CD14-positive monocyte (primary cell): ENCODE measurements around the gene MMRN1. TPM values are rescaled to one million over a fixed set of nuclear protein-coding genes. Genes with fewer than 3 reads are reported as not detected.

Experiments
- DNase-seq, 3 donors: peaks; one replicate each; pipeline ENCODE4 v3.0.0-alpha.2; 2011 to 2022
- H2AFZ ChIP-seq: 2 replicates; pipeline ENCODE4 v1.6.0; 2012; ENCODE audit warnings: mild to moderate bottlenecking, low read depth, low read length, inconsistent platforms; ENCODE audit not compliant: insufficient read depth, poor library complexity, severe bottlenecking
- H3K27ac ChIP-seq, 2 donors: 1 replicate in 1 of 2; 2 replicates in 1 of 2; pipeline ENCODE4 v1.5.1; 2012 to 2013; ENCODE audit warnings: low read length in 2 of 2, control low read depth in 1 of 2, inconsistent platforms in 1 of 2, low read depth in 1 of 2, mild to moderate bottlenecking in 1 of 2
- H3K27me3 ChIP-seq, 2 donors: one replicate each; pipeline versions ENCODE4 v1.6.0 to v1.6.1; 2011 to 2013; ENCODE audit warnings: low read length in 2 of 2; ENCODE audit not compliant: control insufficient read depth in 2 of 2, insufficient read depth in 2 of 2
- H3K36me3 ChIP-seq, 2 donors: replicated peaks in 1 of 2; 1 replicate in 1 of 2; 2 replicates in 1 of 2; pipeline versions ENCODE4 v1.5.1 to v1.6.1; 2012 to 2013; ENCODE audit warnings: low read length in 2 of 2, control low read depth in 1 of 2, inconsistent platforms in 1 of 2, mild to moderate bottlenecking in 1 of 2; ENCODE audit not compliant: insufficient read depth in 2 of 2, control insufficient read depth in 1 of 2
- H3K4me1 ChIP-seq, 2 donors: 1 replicate in 1 of 2; 2 replicates in 1 of 2; pipeline versions ENCODE4 v1.5.1 to v1.6.1; 2012 to 2013; ENCODE audit warnings: low read length in 2 of 2, control low read depth in 1 of 2, inconsistent platforms in 1 of 2, mild to moderate bottlenecking in 1 of 2, moderate library complexity in 1 of 2; ENCODE audit not compliant: insufficient read depth in 2 of 2, control insufficient read depth in 1 of 2
- H3K4me2 ChIP-seq: replicated peaks from 2 replicates; pipeline ENCODE3; 2012; ENCODE audit warnings: low read length, moderate library complexity, mild to moderate bottlenecking; ENCODE audit not compliant: poor library complexity, severe bottlenecking; ENCODE audit errors: extremely low read depth
- H3K4me3 ChIP-seq, 3 experiments: fragments of 200-600 bp in 1 of 3; sonication (generic) in 1 of 3; replicated peaks in 1 of 3; 1 replicate in 2 of 3; 2 replicates in 1 of 3; pipeline ENCODE4 v1.5.1; 2011 to 2013; ENCODE audit warnings: low read length in 3 of 3, mild to moderate bottlenecking in 3 of 3, control low read depth in 2 of 3, low read depth in 2 of 3, inconsistent platforms in 1 of 3, moderate library complexity in 1 of 3
- H3K79me2 ChIP-seq: 2 replicates; pipeline ENCODE4 v1.6.0; 2012; ENCODE audit warnings: mild to moderate bottlenecking, control low read depth, inconsistent platforms, low read length, moderate library complexity; ENCODE audit not compliant: insufficient read depth
- H3K9ac ChIP-seq: 2 replicates; pipeline ENCODE4 v1.6.0; 2017; ENCODE audit warnings: low read length, mild to moderate bottlenecking; ENCODE audit not compliant: insufficient read depth, poor library complexity, severe bottlenecking
- H3K9me3 ChIP-seq, 2 donors: replicated peaks in 1 of 2; 1 replicate in 1 of 2; 2 replicates in 1 of 2; pipeline versions ENCODE4 v1.5.1 to v1.6.1; 2012 to 2013; ENCODE audit warnings: low read length in 2 of 2, control low read depth in 1 of 2; ENCODE audit not compliant: control insufficient read depth in 1 of 2, insufficient read depth in 1 of 2
- H4K20me1 ChIP-seq: 2 replicates; pipeline ENCODE4 v1.6.0; 2012; ENCODE audit warnings: mild to moderate bottlenecking, low read length, control low read depth, moderate library complexity; ENCODE audit not compliant: insufficient read depth
- H3K27ac Mint-ChIP-seq, 7 donors: one replicate each; pipeline ENCODE4 v1.8.0; 2020; ENCODE audit warnings: mild to moderate bottlenecking in 7 of 7, mixed read lengths in 7 of 7, moderate library complexity in 6 of 7, inconsistent platforms in 2 of 7
- H3K27me3 Mint-ChIP-seq, 3 donors: one replicate each; pipeline ENCODE4 v1.8.0; 2021 to 2022; ENCODE audit warnings: low read depth in 3 of 3, mild to moderate bottlenecking in 3 of 3, mixed read lengths in 3 of 3, moderate library complexity in 3 of 3, inconsistent platforms in 1 of 3
- H3K36me3 Mint-ChIP-seq, 2 donors: one replicate each; pipeline ENCODE4 v1.8.0; 2020; ENCODE audit warnings: mixed read lengths in 2 of 2, inconsistent platforms in 1 of 2, mild to moderate bottlenecking in 1 of 2
- H3K4me1 Mint-ChIP-seq: one replicate; pipeline ENCODE4 v1.8.0; 2020; ENCODE audit warnings: mild to moderate bottlenecking, mixed read lengths
- H3K4me3 Mint-ChIP-seq, 2 donors: one replicate each; pipeline ENCODE4 v1.8.0; 2020; ENCODE audit warnings: mild to moderate bottlenecking in 2 of 2, mixed read lengths in 2 of 2, moderate library complexity in 1 of 2
- H3K9me3 Mint-ChIP-seq, 7 donors: one replicate each; pipeline ENCODE4 v1.8.0; 2020 to 2022; ENCODE audit warnings: mixed read lengths in 7 of 7, mild to moderate bottlenecking in 6 of 7, moderate library complexity in 6 of 7, inconsistent platforms in 2 of 7
- CTCF ChIP-seq: fragments of 200-600 bp; IDR thresholded peaks from one replicate; pipeline ENCODE4 v1.8.0; 2022; ENCODE audit warnings: antibody characterized with exemption, mild to moderate bottlenecking
- WGBS: methylation state at CpG from one replicate; pipeline ENCODE4 v1.1.5; 2013; ENCODE audit warnings: missing lambda C conversion rate; ENCODE audit not compliant: insufficient coverage; 5-methylcytosine and 5-hydroxymethylcytosine counted together
- intact Hi-C, 2 donors: fragments of 100-400 bp; cut with micrococcal nuclease; formaldehyde crosslinking; loops; one replicate each; pipeline versions ENCODE4 v1.15.0 to v1.15.1; 2023
- polyA plus RNA-seq, 3 donors: library from polyadenylated mRNA; depleted of rRNA in 1 of 3; unstranded in 2 of 3; stranded (reverse) in 1 of 3; fragments of 300-500 nt in 2 of 3; fragments of >200 nt in 1 of 3; fragmentation: Illumina TruSeq in 2 of 3; gene quantifications; 1 replicate in 2 of 3; 2 replicates in 1 of 3; pipeline ENCODE4 v1.2.3, GENCODE V29; 2012 to 2021

Gene MMRN1
- polyA plus RNA-seq, 3 donors, result 0.07 TPM; not detected in 2

DNA sequence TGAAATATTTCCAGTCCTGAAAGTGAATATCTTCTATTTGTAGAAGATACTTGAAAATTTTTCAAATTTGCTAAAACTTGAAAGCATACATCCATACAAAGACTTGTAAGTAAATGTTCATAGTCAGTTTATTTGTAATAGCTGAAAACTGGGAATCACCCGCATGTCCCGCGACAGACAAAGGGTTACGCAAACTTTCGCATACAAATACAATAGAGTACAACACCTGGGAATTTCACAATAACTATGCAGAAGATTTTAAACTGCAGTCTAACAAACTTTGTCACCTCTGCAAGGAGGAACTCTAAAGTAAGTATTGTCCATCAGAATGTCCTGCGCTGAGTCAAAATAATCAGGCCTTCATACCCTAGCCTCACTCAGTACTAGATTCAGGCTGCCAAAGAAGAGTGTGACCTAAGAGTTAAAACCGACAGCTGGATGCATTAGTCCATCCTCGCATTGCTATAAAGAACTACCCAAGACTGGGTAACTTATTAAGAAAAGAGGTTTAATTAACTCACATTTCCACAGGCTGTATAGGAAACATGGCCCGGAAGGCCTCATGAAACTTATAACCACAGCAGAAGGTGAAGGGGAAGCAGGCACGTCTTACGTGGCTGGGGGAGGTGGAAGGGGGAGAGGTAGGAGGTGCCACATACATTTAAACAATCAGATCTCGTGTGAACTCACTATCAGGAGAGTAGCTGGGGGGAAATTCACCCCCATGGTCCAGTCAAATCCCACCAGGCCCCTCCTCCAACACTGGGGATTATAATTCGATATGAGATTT is 60.4 kb downstream of the MMRN1 start:
- no peaks in the 10 kb centered on the region for H3K27me3 ChIP-seq
- intact Hi-C loops, result no loop called here
- no peaks in the 10 kb centered on the region for H4K20me1 ChIP-seq
- H3K4me3 ChIP-seq, result no peak overlapping the region
- TF ChIP-seq CTCF, result no peak
- Mint-ChIP-seq H3K4me1 (peaks cover 1% of the 10 kb centered on the region), H3K27me3 (no peaks in the 10 kb centered on the region), H3K36me3 (no peaks in the 10 kb centered on the region), H3K27ac (no peak overlapping the region), H3K4me3 (no peak overlapping the region), H3K9me3 (no peaks in the 10 kb centered on the region)
- H3K4me1 ChIP-seq, result no peaks in the 10 kb centered on the region
- H2AFZ ChIP-seq, result no peak overlapping the region
- H3K9ac ChIP-seq, result no peak overlapping the region
- no peaks in the 10 kb centered on the region for H3K79me2 ChIP-seq
- WGBS, result 92% methylated on average over 4 of the region's 13 CpGs
- DNase-seq, result no peak
- no peaks in the 10 kb centered on the region for H3K36me3 ChIP-seq
- no peaks in the 10 kb centered on the region for H3K9me3 ChIP-seq
- no peak overlapping the region for H3K4me2 ChIP-seq
- no peak overlapping the region for H3K27ac ChIP-seq

DNA sequence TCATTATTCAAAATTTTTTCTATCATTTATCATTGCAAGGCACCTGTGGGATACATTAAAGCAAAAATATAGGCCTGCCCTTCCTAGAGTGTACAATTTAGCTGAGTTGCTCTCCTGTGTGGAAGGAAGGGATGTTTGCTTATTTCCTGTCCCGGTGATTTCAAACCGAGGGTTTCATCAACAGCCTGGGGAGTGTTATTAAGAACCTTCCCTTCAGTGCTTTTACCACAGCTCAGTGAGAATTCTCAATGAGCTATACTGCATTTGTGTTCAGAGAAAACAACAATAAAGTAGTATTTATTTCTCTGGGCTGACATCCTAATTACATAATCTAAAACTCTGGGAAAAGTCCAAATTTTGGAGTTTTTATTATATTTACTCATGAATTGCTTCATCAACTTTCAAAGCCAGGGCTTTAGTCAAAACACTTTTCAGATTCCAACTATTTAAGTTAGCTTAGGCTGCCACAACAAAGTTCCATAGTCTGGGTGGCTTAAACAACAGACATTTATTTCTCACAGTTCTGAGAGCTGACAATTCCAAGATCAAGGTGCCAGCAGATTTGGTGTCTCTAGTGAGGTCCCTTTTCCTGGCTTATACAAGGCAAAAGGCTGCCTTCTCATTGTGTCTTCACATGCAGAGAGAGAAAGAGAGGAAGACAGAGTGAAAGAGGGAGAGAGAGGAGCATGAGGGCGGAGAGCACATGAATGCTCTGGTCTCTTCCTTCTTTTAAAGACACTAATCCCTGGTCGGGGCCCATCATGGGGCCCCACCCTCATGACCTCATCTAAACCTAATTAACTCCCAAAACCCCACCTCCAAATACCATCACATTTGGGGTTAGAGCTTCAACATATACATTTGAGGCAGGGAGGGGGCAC is 62.6 kb downstream of the MMRN1 start:
- Mint-ChIP-seq H3K4me3 (no peak overlapping the region), H3K27me3 (peaks cover 0 to 3% (median 0%) of the 10 kb centered on the region in 3 donors), H3K9me3 (peaks cover 0 to 3% (median 0%) of the 10 kb centered on the region in 7 donors), H3K27ac (no peak overlapping the region), H3K4me1 (peaks cover 1% of the 10 kb centered on the region), H3K36me3 (no peaks in the 10 kb centered on the region)
- Histone ChIP-seq H3K4me2 (no peak overlapping the region), H4K20me1 (no peaks in the 10 kb centered on the region), H3K27me3 (no peaks in the 10 kb centered on the region), H3K36me3 (no peaks in the 10 kb centered on the region), H3K79me2 (no peaks in the 10 kb centered on the region), H3K9me3 (no peaks in the 10 kb centered on the region), H3K9ac (no peak overlapping the region), H2AFZ (no peak overlapping the region), H3K27ac (no peak overlapping the region), H3K4me1 (no peaks in the 10 kb centered on the region), H3K4me3 (no peak overlapping the region)
- DNase-seq, result no peak
- intact Hi-C loops, result no loop called here
- WGBS, result no CpG with 5 or more reads among the region's 4 CpGs
- TF ChIP-seq CTCF, result no peak
